SK-N-SH (cell line): ENCODE results near the gene HES2. TPM values are rescaled to one million over a fixed set of nuclear protein-coding genes. Genes with fewer than 3 reads are reported as not detected.

Source experiments
- CTCF ChIA-PET: fragments of 300-600, 350-600 bp; formaldehyde crosslinking; extraction: SDS; loops from one replicate; lab custom pipeline; 2021; lab: Yijun Ruan, JAX
- POLR2A ChIA-PET: fragments of 350-600 bp; sonication (Branson Sonifier 250); formaldehyde crosslinking; extraction: SDS; loops from one replicate; lab custom pipeline; 2020; ENCODE audit warnings: antibody characterized with exemption, inconsistent platforms; lab: Yijun Ruan, JAX
- DNase-seq: peaks from one replicate; pipeline ENCODE4 v3.0.0; 2012
- H2AFZ ChIP-seq: fragments of 200-600 bp; sonication (generic); 2 replicates; pipeline ENCODE4 v1.8.1; 2016; ENCODE audit warnings: antibody characterized with exemption, mild to moderate bottlenecking, low read depth
- H3F3A ChIP-seq: fragments of 200-600 bp; sonication (generic); replicated peaks from 2 replicates; pipeline ENCODE3; 2016; ENCODE audit warnings: antibody characterized with exemption, mild to moderate bottlenecking; ENCODE audit not compliant: insufficient read depth
- H3K27ac ChIP-seq, 2 experiments: fragments of 200-500 bp in 1 of 2; fragments of 200-600 bp in 1 of 2; sonication (Bioruptor generic) in 1 of 2; sonication (generic), shearing (Covaris generic) in 1 of 2; 2 replicates each; pipeline versions ENCODE4 v1.5.1 to v1.6.1; 2014 to 2016; ENCODE audit warnings: low read depth in 2 of 2, inconsistent platforms in 1 of 2, low read length in 1 of 2, mild to moderate bottlenecking in 1 of 2, mixed read lengths in 1 of 2
- H3K27me3 ChIP-seq: fragments of 200-600 bp; sonication (generic), shearing (Covaris generic); 2 replicates; pipeline ENCODE4 v1.6.1; 2016; ENCODE audit warnings: mixed run types; ENCODE audit not compliant: insufficient read depth
- H3K36me3 ChIP-seq, 2 experiments: fragments of 200-500 bp in 1 of 2; fragments of 200-600 bp in 1 of 2; sonication (Bioruptor generic) in 1 of 2; sonication (generic) in 1 of 2; replicated peaks in 1 of 2; 2 replicates each; pipeline versions ENCODE3 to v1.5.1; 2014 to 2016; ENCODE audit warnings: low read length in 1 of 2, mild to moderate bottlenecking in 1 of 2; ENCODE audit not compliant: insufficient read depth in 2 of 2, control insufficient read depth in 1 of 2
- H3K4me1 ChIP-seq, 2 experiments: fragments of 200-500 bp in 1 of 2; fragments of 200-600 bp in 1 of 2; sonication (Bioruptor generic) in 1 of 2; sonication (generic), shearing (Covaris generic) in 1 of 2; 2 replicates each; pipeline versions ENCODE4 v1.5.1 to v1.6.1; 2014 to 2016; ENCODE audit warnings: low read depth in 1 of 2, low read length in 1 of 2, mixed run types in 1 of 2; ENCODE audit not compliant: insufficient read depth in 2 of 2, control insufficient read depth in 1 of 2
- H3K4me2 ChIP-seq: fragments of 200-600 bp; sonication (generic), shearing (Covaris generic); 2 replicates; pipeline ENCODE4 v1.6.1; 2017; ENCODE audit warnings: mixed run types
- H3K4me3 ChIP-seq, 2 experiments: fragments of 200-500 bp in 1 of 2; fragments of 200-600 bp in 1 of 2; sonication (Bioruptor generic) in 1 of 2; sonication (generic), shearing (Covaris generic) in 1 of 2; 2 replicates each; pipeline versions ENCODE4 v1.5.1 to v1.8.1; 2014 to 2016; ENCODE audit warnings: low read depth in 2 of 2, inconsistent platforms in 1 of 2, low read length in 1 of 2, mild to moderate bottlenecking in 1 of 2, mixed read lengths in 1 of 2, moderate library complexity in 1 of 2
- H3K79me2 ChIP-seq: fragments of 200-600 bp; sonication (generic); 2 replicates; pipeline ENCODE4 v1.8.1; 2017; ENCODE audit warnings: mild to moderate bottlenecking; ENCODE audit not compliant: insufficient read depth
- H3K9ac ChIP-seq: fragments of 200-600 bp; sonication (generic); 2 replicates; pipeline ENCODE4 v1.6.1; 2017; ENCODE audit warnings: mixed run types
- H3K9me2 ChIP-seq: fragments of 200-600 bp; sonication (generic); 2 replicates; pipeline ENCODE4 v1.6.1; 2017; ENCODE audit warnings: mixed run types
- H3K9me3 ChIP-seq: fragments of 200-600 bp; sonication (generic); 2 replicates; pipeline ENCODE4 v1.6.1; 2017; ENCODE audit warnings: mixed run types, mild to moderate bottlenecking, moderate library complexity
- H4K20me1 ChIP-seq: fragments of 200-600 bp; sonication (generic); 2 replicates; pipeline ENCODE4 v1.6.1; 2017; ENCODE audit warnings: mild to moderate bottlenecking, mixed run types; ENCODE audit not compliant: insufficient read depth
- ELF1 ChIP-seq: IDR thresholded peaks from 2 replicates; pipeline ENCODE4 v1.4.0; 2012
- EP300 ChIP-seq, 2 experiments: IDR thresholded peaks; 2 replicates each; pipeline versions ENCODE4 v1.4.0 to v1.6.1; 2012; ENCODE audit warnings: borderline replicate concordance in 1 of 2, low read depth in 1 of 2, low read length in 1 of 2
- EZH2phosphoT487 ChIP-seq: fragments of 200-600 bp; sonication (generic); IDR thresholded peaks from 2 replicates; pipeline ENCODE4 v1.6.1; 2017; ENCODE audit warnings: low read depth, mixed run types, mild to moderate bottlenecking, antibody characterized with exemption, moderate library complexity, borderline replicate concordance
- FOXJ3 ChIP-seq: sonication (generic); formaldehyde crosslinking; IDR thresholded peaks from 2 replicates; pipeline ENCODE4 v1.5.1; 2020; ENCODE audit warnings: mild to moderate bottlenecking, missing genetic modification reagents
- FOXM1 ChIP-seq: IDR thresholded peaks from 2 replicates; pipeline ENCODE4 v1.4.0; 2012; ENCODE audit warnings: low read depth, mild to moderate bottlenecking
- GABPA ChIP-seq: IDR thresholded peaks from 2 replicates; pipeline ENCODE4 v1.4.0; 2012; ENCODE audit warnings: low read depth, mild to moderate bottlenecking
- GATA2 ChIP-seq: sonication (generic); formaldehyde crosslinking; IDR thresholded peaks from 2 replicates; pipeline ENCODE4 v1.5.0; 2020; ENCODE audit warnings: mild to moderate bottlenecking, missing genetic modification reagents
- MEF2A ChIP-seq: IDR thresholded peaks from 2 replicates; pipeline ENCODE4 v1.4.0; 2012; ENCODE audit warnings: low read depth, borderline replicate concordance
- POLR2AphosphoS5 ChIP-seq: IDR thresholded peaks from 2 replicates; pipeline ENCODE4 v1.6.1; 2012; ENCODE audit warnings: low read depth, low read length
- RCOR1 ChIP-seq: fragments of 150-350 bp; IDR thresholded peaks from 2 replicates; pipeline ENCODE4 v1.6.1; 2017; ENCODE audit warnings: antibody characterized with exemption, low read length
- RFX5 ChIP-seq: IDR thresholded peaks from 2 replicates; pipeline ENCODE4 v1.6.1; 2012; ENCODE audit warnings: mild to moderate bottlenecking, improper control_type of control experiment, low read length
- SMC3 ChIP-seq: IDR thresholded peaks from 2 replicates; pipeline ENCODE4 v1.6.1; 2012; ENCODE audit warnings: low read depth, low read length, improper control_type of control experiment
- TAF1 ChIP-seq: IDR thresholded peaks from 2 replicates; pipeline ENCODE4 v1.6.1; 2012; ENCODE audit warnings: low read depth, mild to moderate bottlenecking, low read length, moderate library complexity, borderline replicate concordance
- TCF12 ChIP-seq: IDR thresholded peaks from 2 replicates; pipeline ENCODE4 v1.4.0; 2012
- YY1 ChIP-seq: IDR thresholded peaks from 2 replicates; pipeline ENCODE4 v1.4.0; 2012; ENCODE audit warnings: low read depth, mild to moderate bottlenecking
- WGBS: methylation state at CpG from one replicate; pipeline ENCODE4 v1.1.6; 2017; ENCODE audit warnings: low lambda C conversion rate; 5-methylcytosine and 5-hydroxymethylcytosine counted together
- polyA plus RNA-seq, 3 experiments: library from polyadenylated mRNA; depleted of rRNA; stranded (reverse); fragments of >200 nt; gene quantifications; 2 replicates each; pipeline ENCODE4 v1.2.3, GENCODE V29; 2012
- TF ChIP-seq, protein P1 (sequence below): IDR thresholded peaks from 2 replicates; pipeline ENCODE4 v1.4.0; 2012; ENCODE audit warnings: low read depth, borderline replicate concordance
- TF ChIP-seq, protein P2 (sequence below): IDR thresholded peaks from 2 replicates; pipeline ENCODE4 v1.6.1; 2012; ENCODE audit warnings: mild to moderate bottlenecking, low read depth, low read length, moderate library complexity
- TF ChIP-seq, protein P3 (sequence below): IDR thresholded peaks from 2 replicates; pipeline ENCODE4 v1.4.0; 2012; ENCODE audit warnings: low read depth
- TF ChIP-seq, protein P4 (sequence below): IDR thresholded peaks from 2 replicates; pipeline ENCODE4 v1.4.0; 2012; ENCODE audit warnings: low read depth, borderline replicate concordance
- TF ChIP-seq, protein P5 (sequence below): fragments of 150-350 bp; IDR thresholded peaks from 2 replicates; pipeline ENCODE4 v1.6.1; 2017; ENCODE audit warnings: antibody characterized with exemption, low read length, low read depth, borderline replicate concordance

HES2 gene
- polyA plus RNA-seq, 1 of the 3 experiments (the other 2 are of a cell fraction) = 0.03 TPM

DNA sequence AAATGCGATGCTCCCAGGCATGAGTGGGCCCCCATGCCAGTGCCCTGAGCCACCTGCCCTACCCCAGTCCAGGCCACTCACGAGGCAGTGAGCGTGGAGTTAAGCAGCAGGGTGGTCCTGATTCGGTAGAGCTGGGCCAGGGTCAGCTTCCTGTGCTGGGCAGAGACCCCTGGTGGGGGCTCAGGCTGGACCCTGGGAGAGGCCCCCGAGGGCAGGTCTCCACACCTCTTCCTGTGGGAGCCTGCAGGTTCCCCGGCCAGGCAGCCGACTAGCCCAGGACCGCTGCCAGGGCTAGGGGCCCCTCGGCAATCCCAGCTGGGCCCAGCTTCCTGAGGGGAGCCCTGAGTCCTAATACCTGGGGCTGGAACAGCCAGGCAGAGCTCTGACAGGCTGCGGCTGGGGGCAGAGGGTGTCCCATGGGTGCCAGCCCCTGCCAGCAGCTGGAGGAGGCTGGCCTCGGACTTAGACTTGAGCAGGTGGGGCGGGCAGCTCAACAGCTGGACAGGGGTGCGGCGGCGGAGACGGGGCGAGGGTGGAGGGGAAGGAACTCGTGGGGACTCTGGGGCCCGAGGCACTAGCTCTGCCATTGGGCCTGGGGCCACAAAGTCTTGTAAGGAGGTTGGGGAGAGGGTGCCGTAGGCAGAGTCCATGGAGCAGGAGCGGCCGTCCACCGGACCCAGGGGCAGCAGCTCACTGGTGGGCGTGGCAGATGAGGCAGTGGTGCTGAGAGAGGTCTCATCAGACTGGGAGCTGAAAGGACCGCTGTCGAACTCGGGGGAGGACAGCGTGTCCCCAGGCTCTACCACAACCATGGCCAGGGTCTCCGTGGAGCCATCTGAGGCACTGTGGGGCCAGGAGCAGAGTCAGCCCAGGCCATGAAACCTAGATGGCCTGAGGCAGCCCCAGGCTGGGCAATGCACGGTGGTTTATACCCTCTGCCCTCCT lies 48.3 kb upstream of the HES2 start:
- Histone ChIP-seq H3K27me3 (no peaks in the 10 kb centered on the region), H3K4me1 (no peaks in the 10 kb centered on the region), H3K9me2 (no peaks in the 10 kb centered on the region), H3K79me2 (no peaks in the 10 kb centered on the region), H3K4me3 (no peak overlapping the region), H4K20me1 (no peaks in the 10 kb centered on the region), H3K9me3 (no peaks in the 10 kb centered on the region), H3F3A (no peaks in the 10 kb centered on the region), H3K9ac (no peak overlapping the region), H3K4me2 (no peak overlapping the region), H2AFZ (no peak overlapping the region), H3K27ac (no peak overlapping the region), H3K36me3 (peaks cover 0 to 45% of the 10 kb centered on the region in 2 experiments)
- ChIA-PET CTCF (interaction anchor here (0.6 to 4.2 kb wide), 7 partner anchors 9 to 222 kb away, joined by 3 to 12 read pairs (median 4); partner anchors contain the start of gene ESPN), POLR2A (no interaction called here)
- TF ChIP-seq, protein P1, sequence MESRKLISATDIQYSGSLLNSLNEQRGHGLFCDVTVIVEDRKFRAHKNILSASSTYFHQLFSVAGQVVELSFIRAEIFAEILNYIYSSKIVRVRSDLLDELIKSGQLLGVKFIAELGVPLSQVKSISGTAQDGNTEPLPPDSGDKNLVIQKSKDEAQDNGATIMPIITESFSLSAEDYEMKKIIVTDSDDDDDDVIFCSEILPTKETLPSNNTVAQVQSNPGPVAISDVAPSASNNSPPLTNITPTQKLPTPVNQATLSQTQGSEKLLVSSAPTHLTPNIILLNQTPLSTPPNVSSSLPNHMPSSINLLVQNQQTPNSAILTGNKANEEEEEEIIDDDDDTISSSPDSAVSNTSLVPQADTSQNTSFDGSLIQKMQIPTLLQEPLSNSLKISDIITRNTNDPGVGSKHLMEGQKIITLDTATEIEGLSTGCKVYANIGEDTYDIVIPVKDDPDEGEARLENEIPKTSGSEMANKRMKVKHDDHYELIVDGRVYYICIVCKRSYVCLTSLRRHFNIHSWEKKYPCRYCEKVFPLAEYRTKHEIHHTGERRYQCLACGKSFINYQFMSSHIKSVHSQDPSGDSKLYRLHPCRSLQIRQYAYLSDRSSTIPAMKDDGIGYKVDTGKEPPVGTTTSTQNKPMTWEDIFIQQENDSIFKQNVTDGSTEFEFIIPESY = no peak
- TF ChIP-seq FOXM1 (no peak), MEF2A (no peak), RCOR1 (no peak), GATA2 (CRISPR knock-in tag) (no peak), RFX5 (no peak), EP300 (IDR thresholded peaks at IDR 0.05; ENCODE audit: borderline replicate concordance in 1 of 2, low read depth in 1 of 2, low read length in 1 of 2) (no peak), TCF12 (no peak), POLR2AphosphoS5 (no peak), YY1 (no peak), SMC3 (no peak), TAF1 (no peak), GABPA (no peak), FOXJ3 (no peak), EZH2phosphoT487 (no peak), ELF1 (no peak)
- TF ChIP-seq, protein P2, sequence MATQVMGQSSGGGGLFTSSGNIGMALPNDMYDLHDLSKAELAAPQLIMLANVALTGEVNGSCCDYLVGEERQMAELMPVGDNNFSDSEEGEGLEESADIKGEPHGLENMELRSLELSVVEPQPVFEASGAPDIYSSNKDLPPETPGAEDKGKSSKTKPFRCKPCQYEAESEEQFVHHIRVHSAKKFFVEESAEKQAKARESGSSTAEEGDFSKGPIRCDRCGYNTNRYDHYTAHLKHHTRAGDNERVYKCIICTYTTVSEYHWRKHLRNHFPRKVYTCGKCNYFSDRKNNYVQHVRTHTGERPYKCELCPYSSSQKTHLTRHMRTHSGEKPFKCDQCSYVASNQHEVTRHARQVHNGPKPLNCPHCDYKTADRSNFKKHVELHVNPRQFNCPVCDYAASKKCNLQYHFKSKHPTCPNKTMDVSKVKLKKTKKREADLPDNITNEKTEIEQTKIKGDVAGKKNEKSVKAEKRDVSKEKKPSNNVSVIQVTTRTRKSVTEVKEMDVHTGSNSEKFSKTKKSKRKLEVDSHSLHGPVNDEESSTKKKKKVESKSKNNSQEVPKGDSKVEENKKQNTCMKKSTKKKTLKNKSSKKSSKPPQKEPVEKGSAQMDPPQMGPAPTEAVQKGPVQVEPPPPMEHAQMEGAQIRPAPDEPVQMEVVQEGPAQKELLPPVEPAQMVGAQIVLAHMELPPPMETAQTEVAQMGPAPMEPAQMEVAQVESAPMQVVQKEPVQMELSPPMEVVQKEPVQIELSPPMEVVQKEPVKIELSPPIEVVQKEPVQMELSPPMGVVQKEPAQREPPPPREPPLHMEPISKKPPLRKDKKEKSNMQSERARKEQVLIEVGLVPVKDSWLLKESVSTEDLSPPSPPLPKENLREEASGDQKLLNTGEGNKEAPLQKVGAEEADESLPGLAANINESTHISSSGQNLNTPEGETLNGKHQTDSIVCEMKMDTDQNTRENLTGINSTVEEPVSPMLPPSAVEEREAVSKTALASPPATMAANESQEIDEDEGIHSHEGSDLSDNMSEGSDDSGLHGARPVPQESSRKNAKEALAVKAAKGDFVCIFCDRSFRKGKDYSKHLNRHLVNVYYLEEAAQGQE = no peak
- TF ChIP-seq, protein P3, sequence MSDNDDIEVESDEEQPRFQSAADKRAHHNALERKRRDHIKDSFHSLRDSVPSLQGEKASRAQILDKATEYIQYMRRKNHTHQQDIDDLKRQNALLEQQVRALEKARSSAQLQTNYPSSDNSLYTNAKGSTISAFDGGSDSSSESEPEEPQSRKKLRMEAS = no peak
- TF ChIP-seq, protein P4, sequence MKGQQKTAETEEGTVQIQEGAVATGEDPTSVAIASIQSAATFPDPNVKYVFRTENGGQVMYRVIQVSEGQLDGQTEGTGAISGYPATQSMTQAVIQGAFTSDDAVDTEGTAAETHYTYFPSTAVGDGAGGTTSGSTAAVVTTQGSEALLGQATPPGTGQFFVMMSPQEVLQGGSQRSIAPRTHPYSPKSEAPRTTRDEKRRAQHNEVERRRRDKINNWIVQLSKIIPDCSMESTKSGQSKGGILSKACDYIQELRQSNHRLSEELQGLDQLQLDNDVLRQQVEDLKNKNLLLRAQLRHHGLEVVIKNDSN = no peak
- TF ChIP-seq, protein P5, sequence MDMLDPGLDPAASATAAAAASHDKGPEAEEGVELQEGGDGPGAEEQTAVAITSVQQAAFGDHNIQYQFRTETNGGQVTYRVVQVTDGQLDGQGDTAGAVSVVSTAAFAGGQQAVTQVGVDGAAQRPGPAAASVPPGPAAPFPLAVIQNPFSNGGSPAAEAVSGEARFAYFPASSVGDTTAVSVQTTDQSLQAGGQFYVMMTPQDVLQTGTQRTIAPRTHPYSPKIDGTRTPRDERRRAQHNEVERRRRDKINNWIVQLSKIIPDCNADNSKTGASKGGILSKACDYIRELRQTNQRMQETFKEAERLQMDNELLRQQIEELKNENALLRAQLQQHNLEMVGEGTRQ = no peak
- WGBS = 96% methylated on average over 16 of the region's 30 CpGs
- no peak for DNase-seq
